ENCODE results near the gene CA11.

CA11 gene

GRCh38 chr19:48629599-48630295, 16.2 kb downstream of the CA11 start:
- H3K27me3 Mint-ChIP-seq (ENCODE audit: low read depth): no peaks in the 10 kb centered on the region
- H3K4me1 Mint-ChIP-seq: peaks cover 32% of the 10 kb centered on the region
- no peak for TF ChIP-seq CTCF (IDR thresholded peaks at IDR 0.05; ENCODE audit: unreplicated experiment in 3 of 3)
- H3K4me3 Mint-ChIP-seq: peak overlapping the region; percentile 56 to 71 (median 57)
- peak overlapping the region; percentile 53 to 87 (median 71) for H3K27ac Mint-ChIP-seq
- H3K36me3 Mint-ChIP-seq (ENCODE audit: low read depth): no peaks in the 10 kb centered on the region
- no peaks in the 10 kb centered on the region for H3K9me3 Mint-ChIP-seq

GRCh38 chr19:48629297-48629598, 16.7 kb downstream of the CA11 start:
- Mint-ChIP-seq H3K9me3 (no peaks in the 10 kb centered on the region), H3K4me1 (peaks cover 27% of the 10 kb centered on the region), H3K27me3 (ENCODE audit: low read depth) (no peaks in the 10 kb centered on the region), H3K36me3 (ENCODE audit: low read depth) (no peaks in the 10 kb centered on the region), H3K4me3 (no peak overlapping the region), H3K27ac (no peak overlapping the region)
- no peak for TF ChIP-seq CTCF (IDR thresholded peaks at IDR 0.05; ENCODE audit: unreplicated experiment in 3 of 3)

- peaks cover 28% of the 10 kb centered on the region for H3K4me1 Mint-ChIP-seq
- H3K36me3 Mint-ChIP-seq (ENCODE audit: low read depth): no peaks in the 10 kb centered on the region
- TF ChIP-seq CTCF (IDR thresholded peaks at IDR 0.05; ENCODE audit: unreplicated experiment in 3 of 3): no peak
- H3K4me3 Mint-ChIP-seq: peak overlapping the region in 1 of 3 experiments; percentile 35
- peak overlapping the region in 1 of 3 experiments; percentile 8 for H3K27ac Mint-ChIP-seq
- H3K9me3 Mint-ChIP-seq: no peaks in the 10 kb centered on the region
- H3K27me3 Mint-ChIP-seq (ENCODE audit: low read depth): no peaks in the 10 kb centered on the region
Measured at GRCh38 chr19:48628486-48629296, 17.3 kb downstream of the CA11 start.

- no peaks in the 10 kb centered on the region for H3K9me3 Mint-ChIP-seq
Measured at GRCh38 chr19:48627865-48628314, 18.1 kb downstream of the CA11 start.

GRCh38 chr19:48627201-48627864, 18.7 kb downstream of the CA11 start:
- Mint-ChIP-seq H3K9me3 (no peaks in the 10 kb centered on the region), H3K36me3 (ENCODE audit: low read depth) (no peaks in the 10 kb centered on the region), H3K4me1 (peaks cover 33% of the 10 kb centered on the region), H3K4me3 (peak overlapping the region in 2 of 3 experiments; percentile 31 to 51), H3K27me3 (ENCODE audit: low read depth) (no peaks in the 10 kb centered on the region), H3K27ac (no peak overlapping the region)
- TF ChIP-seq CTCF (IDR thresholded peaks at IDR 0.05; ENCODE audit: unreplicated experiment in 3 of 3): no peak

More at GRCh38 chr19:48627865-48628314, 18.1 kb downstream of the CA11 start:
- H3K36me3 Mint-ChIP-seq (ENCODE audit: low read depth): no peaks in the 10 kb centered on the region
- no peaks in the 10 kb centered on the region for H3K27me3 Mint-ChIP-seq (ENCODE audit: low read depth)
- no peak for TF ChIP-seq CTCF (IDR thresholded peaks at IDR 0.05; ENCODE audit: unreplicated experiment in 3 of 3)
- H3K27ac Mint-ChIP-seq: no peak overlapping the region
- no peak overlapping the region for H3K4me3 Mint-ChIP-seq
- H3K4me1 Mint-ChIP-seq: peaks cover 34% of the 10 kb centered on the region
